Esophagus muscularis mucosa (tissue), 3 donors: ENCODE data around the gene CTSS.

Experiments
- POLR2A ChIP-seq: fragments of 450-650 bp; IDR thresholded peaks from one replicate; pipeline ENCODE4 v1.6.1; 2017; ENCODE audit warnings: antibody characterized with exemption, moderate library complexity, mild to moderate bottlenecking, low read depth
- POLR2AphosphoS5 ChIP-seq, 2 donors: sonication (generic); formaldehyde crosslinking; IDR thresholded peaks; one replicate each; pipeline ENCODE4 v1.6.1; 2017; ENCODE audit warnings: antibody characterized with exemption in 2 of 2
- TF ChIP-seq, protein P1 (sequence below), 3 experiments: fragments of 200-600 bp in 2 of 3; fragments of 450-650 bp in 1 of 3; sonication (generic) in 2 of 3; IDR thresholded peaks; one replicate each; pipeline ENCODE4 v1.5.1; 2017 to 2019; ENCODE audit warnings: antibody characterized with exemption in 3 of 3, mild to moderate bottlenecking in 2 of 3, moderate library complexity in 1 of 3

DNA sequence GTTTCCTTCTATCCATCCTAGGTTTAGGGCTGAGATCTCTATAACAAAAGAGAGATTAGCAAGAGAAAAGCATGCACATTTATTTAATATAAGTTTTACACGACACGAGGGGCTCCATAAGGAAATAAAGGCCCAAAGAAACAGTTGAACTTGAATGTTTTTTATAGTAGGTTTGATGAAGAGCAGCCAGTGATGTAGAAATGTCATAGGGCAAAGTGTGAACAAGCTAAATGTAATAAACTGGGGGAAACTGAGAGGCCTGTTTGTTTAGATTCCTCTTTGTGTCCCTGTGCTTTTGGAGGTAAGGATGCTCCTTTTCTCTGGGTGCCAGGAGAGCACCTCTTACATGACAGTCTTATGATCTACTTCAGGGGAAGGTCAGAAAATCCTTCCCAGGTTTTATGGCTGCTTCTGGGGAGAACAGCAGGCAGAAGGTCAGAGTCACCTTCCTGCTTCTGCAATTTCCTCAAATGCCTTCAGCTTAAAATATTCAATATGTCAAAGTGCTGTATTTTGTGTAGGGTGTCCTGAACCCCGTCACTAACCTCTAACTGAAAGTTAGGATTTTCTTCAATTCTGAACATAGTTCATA lies 35.4 kb downstream of the CTSS start:
- TF ChIP-seq POLR2A (no peak), POLR2AphosphoS5 (IDR thresholded peaks at IDR 0.05) (no peak)
- TF ChIP-seq, protein P1, sequence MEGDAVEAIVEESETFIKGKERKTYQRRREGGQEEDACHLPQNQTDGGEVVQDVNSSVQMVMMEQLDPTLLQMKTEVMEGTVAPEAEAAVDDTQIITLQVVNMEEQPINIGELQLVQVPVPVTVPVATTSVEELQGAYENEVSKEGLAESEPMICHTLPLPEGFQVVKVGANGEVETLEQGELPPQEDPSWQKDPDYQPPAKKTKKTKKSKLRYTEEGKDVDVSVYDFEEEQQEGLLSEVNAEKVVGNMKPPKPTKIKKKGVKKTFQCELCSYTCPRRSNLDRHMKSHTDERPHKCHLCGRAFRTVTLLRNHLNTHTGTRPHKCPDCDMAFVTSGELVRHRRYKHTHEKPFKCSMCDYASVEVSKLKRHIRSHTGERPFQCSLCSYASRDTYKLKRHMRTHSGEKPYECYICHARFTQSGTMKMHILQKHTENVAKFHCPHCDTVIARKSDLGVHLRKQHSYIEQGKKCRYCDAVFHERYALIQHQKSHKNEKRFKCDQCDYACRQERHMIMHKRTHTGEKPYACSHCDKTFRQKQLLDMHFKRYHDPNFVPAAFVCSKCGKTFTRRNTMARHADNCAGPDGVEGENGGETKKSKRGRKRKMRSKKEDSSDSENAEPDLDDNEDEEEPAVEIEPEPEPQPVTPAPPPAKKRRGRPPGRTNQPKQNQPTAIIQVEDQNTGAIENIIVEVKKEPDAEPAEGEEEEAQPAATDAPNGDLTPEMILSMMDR (IDR thresholded peaks at IDR 0.05): no peak
